Omental fat pad (tissue), 4 donors: Measurements from ENCODE around the gene MCC. TPM values are rescaled to one million over a fixed set of nuclear protein-coding genes. Genes with fewer than 3 reads are reported as not detected.

Experiments used
- ATAC-seq: fragments of 150-250 bp; one replicate; pipeline ENCODE4 v1.9.1; 2016; ENCODE audit warnings: mild to moderate bottlenecking, moderate library complexity; ENCODE audit not compliant: low FRiP score
- DNase-seq: peaks from one replicate; pipeline ENCODE4 v3.0.0-alpha.2; 2019; ENCODE audit warnings: low spot score
- CTCF ChIP-seq, 3 donors: fragments of 450-650 bp; IDR thresholded peaks; one replicate each; pipeline ENCODE4 v1.5.1; 2016 to 2017; ENCODE audit warnings: antibody characterized with exemption in 3 of 3, mild to moderate bottlenecking in 3 of 3, moderate library complexity in 2 of 3
- total RNA-seq, 4 donors: library from RNA; depleted of rRNA; stranded (reverse); fragments of >200 nt; gene quantifications; one replicate each; pipeline ENCODE4 v1.1.0, GENCODE V29; 2016

The MCC gene
- total RNA-seq, 4 donors from 2014 or later: 32.8 to 56.3 (median 44.4) TPM

- TF ChIP-seq CTCF (IDR thresholded peaks at IDR 0.05): no peak
- DNase-seq (no peak), ATAC-seq (no peak)
Observed at GRCh38 chr5:113190347-113190746, 297.9 kb downstream of the MCC start.

- DNase-seq (no peak), ATAC-seq (no peak)
- no peak for TF ChIP-seq CTCF (IDR thresholded peaks at IDR 0.05)
Observed at GRCh38 chr5:113189291-113189690, 299.0 kb downstream of the MCC start.

- ATAC-seq: no peak
- TF ChIP-seq CTCF (IDR thresholded peaks at IDR 0.05): no peak
- DNase-seq: no peak
Observed at GRCh38 chr5:113188436-113188835, 299.8 kb downstream of the MCC start.

GRCh38 chr5:113187906-113188305, 300.3 kb downstream of the MCC start:
- ATAC-seq: no peak
- DNase-seq: no peak
- no peak for TF ChIP-seq CTCF (IDR thresholded peaks at IDR 0.05)

GRCh38 chr5:113186061-113186460, 302.2 kb downstream of the MCC start:
- DNase-seq: no peak
- no peak for TF ChIP-seq CTCF (IDR thresholded peaks at IDR 0.05)
- no peak for ATAC-seq

GRCh38 chr5:113183694-113184093, 304.6 kb downstream of the MCC start:
- ATAC-seq: no peak
- TF ChIP-seq CTCF (IDR thresholded peaks at IDR 0.05): no peak
- no peak for DNase-seq

- no peak for TF ChIP-seq CTCF (IDR thresholded peaks at IDR 0.05)
- ATAC-seq: no peak
- no peak for DNase-seq
Observed at GRCh38 chr5:113182658-113183344, 305.5 kb downstream of the MCC start.
